ENCODE data around the gene TMOD1.

The TMOD1 gene

GRCh38 chr9:97506787-97507186 is 5.3 kb downstream of the TMOD1 start:
- Histone ChIP-seq H3K27ac (ENCODE audit: low read depth, low read length, poor library complexity, severe bottlenecking) (no peak overlapping the region), H3K4me1 (ENCODE audit: insufficient read depth, low read length, severe bottlenecking) (peaks cover 5% of the 10 kb centered on the region), H3K27me3 (ENCODE audit: insufficient read depth, low read length) (no peaks in the 10 kb centered on the region)

GRCh38 chr9:97507428-97507984 is 6.0 kb downstream of the TMOD1 start:
- Histone ChIP-seq H3K27ac (ENCODE audit: low read depth, low read length, poor library complexity, severe bottlenecking) (no peak overlapping the region), H3K9ac (ENCODE audit: low read length) (no peak overlapping the region), H3K4me3 (ENCODE audit: low read depth, low read length, poor library complexity, severe bottlenecking) (no peak overlapping the region), H3K9me3 (ENCODE audit: low read length) (no peaks in the 10 kb centered on the region), H4K20me1 (ENCODE audit: insufficient read depth, low read length) (no peaks in the 10 kb centered on the region), H3K79me2 (ENCODE audit: insufficient read depth, low read length) (no peaks in the 10 kb centered on the region), H2AFZ (ENCODE audit: low read length) (no peak overlapping the region), H3K4me2 (ENCODE audit: low read length) (no peak overlapping the region), H3K4me1 (ENCODE audit: insufficient read depth, low read length, severe bottlenecking) (no peaks in the 10 kb centered on the region), H3K9me2 (ENCODE audit: low read depth, low read length) (no peaks in the 10 kb centered on the region), H3K27me3 (ENCODE audit: insufficient read depth, low read length) (no peaks in the 10 kb centered on the region), H3K36me3 (ENCODE audit: insufficient read depth, low read length) (no peaks in the 10 kb centered on the region), H3F3A (ENCODE audit: insufficient read depth, low read length) (no peaks in the 10 kb centered on the region)
- TF ChIP-seq EZH2 (IDR thresholded peaks at IDR 0.05; ENCODE audit: borderline replicate concordance, low read length): no peak
- no peak for TF ChIP-seq CTCF (IDR thresholded peaks at IDR 0.05; ENCODE audit: low read length)

More at GRCh38 chr9:97506787-97507186, 5.3 kb downstream of the TMOD1 start:
- Histone ChIP-seq H3K9me2 (ENCODE audit: low read depth, low read length) (no peaks in the 10 kb centered on the region), H4K20me1 (ENCODE audit: insufficient read depth, low read length) (no peaks in the 10 kb centered on the region), H3K36me3 (ENCODE audit: insufficient read depth, low read length) (no peaks in the 10 kb centered on the region), H3K79me2 (ENCODE audit: insufficient read depth, low read length) (no peaks in the 10 kb centered on the region), H2AFZ (ENCODE audit: low read length) (no peak overlapping the region), H3F3A (ENCODE audit: insufficient read depth, low read length) (no peaks in the 10 kb centered on the region), H3K4me3 (ENCODE audit: low read depth, low read length, poor library complexity, severe bottlenecking) (no peak overlapping the region), H3K9me3 (ENCODE audit: low read length) (no peaks in the 10 kb centered on the region), H3K4me2 (ENCODE audit: low read length) (no peak overlapping the region), H3K9ac (ENCODE audit: low read length) (no peak overlapping the region)
- no peak for TF ChIP-seq CTCF (IDR thresholded peaks at IDR 0.05; ENCODE audit: low read length)
- TF ChIP-seq EZH2 (IDR thresholded peaks at IDR 0.05; ENCODE audit: borderline replicate concordance, low read length): no peak

- no peaks in the 10 kb centered on the region for H4K20me1 ChIP-seq (ENCODE audit: insufficient read depth, low read length)
- H3K9me3 ChIP-seq (ENCODE audit: low read length): no peaks in the 10 kb centered on the region
- no peaks in the 10 kb centered on the region for H3F3A ChIP-seq (ENCODE audit: insufficient read depth, low read length)
- no peaks in the 10 kb centered on the region for H3K27me3 ChIP-seq (ENCODE audit: insufficient read depth, low read length)
- H3K27ac ChIP-seq (ENCODE audit: low read depth, low read length, poor library complexity, severe bottlenecking): no peak overlapping the region
- TF ChIP-seq EZH2 (IDR thresholded peaks at IDR 0.05; ENCODE audit: borderline replicate concordance, low read length): no peak
- no peak for TF ChIP-seq CTCF (IDR thresholded peaks at IDR 0.05; ENCODE audit: low read length)
- no peak overlapping the region for H3K4me3 ChIP-seq (ENCODE audit: low read depth, low read length, poor library complexity, severe bottlenecking)
- H3K4me2 ChIP-seq (ENCODE audit: low read length): no peak overlapping the region
- no peaks in the 10 kb centered on the region for H3K79me2 ChIP-seq (ENCODE audit: insufficient read depth, low read length)
- H3K4me1 ChIP-seq (ENCODE audit: insufficient read depth, low read length, severe bottlenecking): no peaks in the 10 kb centered on the region
- H3K36me3 ChIP-seq (ENCODE audit: insufficient read depth, low read length): no peaks in the 10 kb centered on the region
- no peak overlapping the region for H2AFZ ChIP-seq (ENCODE audit: low read length)
- H3K9me2 ChIP-seq (ENCODE audit: low read depth, low read length): no peaks in the 10 kb centered on the region
- H3K9ac ChIP-seq (ENCODE audit: low read length): no peak overlapping the region
Observed at GRCh38 chr9:97508852-97509251, 7.4 kb downstream of the TMOD1 start.
